NCI-H2227 (cell line): Measurements from ENCODE around the gene CSF2RB.

Experiments used
- DNase-seq: peaks from one replicate; lab custom pipeline; 2025; ENCODE audit not compliant: unreplicated experiment; lab: John Stamatoyannopoulos, UW

CSF2RB gene

DNA sequence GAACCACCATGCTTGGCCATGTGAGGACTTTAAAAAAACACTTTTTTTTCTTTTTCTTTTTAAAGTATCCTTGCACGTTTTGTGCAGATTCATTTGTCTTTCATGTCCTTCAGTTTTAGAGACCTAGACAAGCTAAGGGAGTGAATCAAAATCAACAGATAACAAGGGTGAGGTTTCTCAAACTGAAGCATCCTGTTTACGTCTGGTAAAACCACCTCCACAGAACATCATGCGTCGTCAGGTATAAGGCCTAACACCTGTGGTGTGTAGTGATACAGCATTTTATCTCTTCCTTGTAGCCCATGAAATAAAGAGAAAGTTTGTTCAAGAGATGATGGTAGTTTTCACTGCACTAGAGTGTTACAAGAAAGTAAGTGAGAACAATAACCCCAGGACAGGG is 26.3 kb upstream of the CSF2RB start:
- DNase-seq, result no peak

DNA sequence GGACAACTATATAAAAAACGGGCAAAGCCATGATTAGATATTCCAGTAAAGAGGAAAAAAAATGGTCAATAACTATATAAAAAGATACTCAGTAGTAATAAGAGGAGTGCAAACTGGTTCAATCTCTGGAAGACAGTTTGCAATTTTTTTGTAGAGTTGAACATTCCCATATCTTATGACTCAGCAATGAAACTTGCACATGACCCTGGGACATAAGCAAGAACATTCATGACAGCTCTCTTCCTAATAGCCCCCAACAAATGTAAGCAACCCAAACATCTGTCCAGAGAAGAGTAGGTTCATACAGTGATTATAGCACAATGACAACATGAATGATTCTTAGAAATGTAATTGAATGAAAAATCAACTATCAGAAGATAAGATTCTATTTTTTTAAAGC is 21.8 kb upstream of the CSF2RB start:
- no peak for DNase-seq

DNA sequence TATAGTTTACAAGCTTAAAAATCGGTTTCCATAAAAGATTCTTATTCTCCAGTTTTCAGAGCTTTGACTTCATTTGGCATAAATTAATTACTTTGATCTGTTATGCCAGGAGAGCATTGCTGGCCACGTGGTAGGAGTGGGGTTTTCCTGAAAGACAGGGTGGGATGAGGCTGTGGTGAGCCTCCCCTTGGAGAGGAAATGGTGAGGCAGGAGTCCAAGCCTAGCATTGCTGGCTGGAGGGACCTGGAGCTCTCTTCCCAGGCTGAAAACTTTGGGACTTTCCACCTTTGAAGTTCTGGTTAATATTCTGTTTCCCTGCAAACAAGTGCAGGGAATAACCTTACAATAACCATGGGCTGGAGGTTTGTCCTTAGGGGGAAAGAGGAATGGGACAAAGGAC is 21.1 kb upstream of the CSF2RB start:
- DNase-seq, result no peak

DNA sequence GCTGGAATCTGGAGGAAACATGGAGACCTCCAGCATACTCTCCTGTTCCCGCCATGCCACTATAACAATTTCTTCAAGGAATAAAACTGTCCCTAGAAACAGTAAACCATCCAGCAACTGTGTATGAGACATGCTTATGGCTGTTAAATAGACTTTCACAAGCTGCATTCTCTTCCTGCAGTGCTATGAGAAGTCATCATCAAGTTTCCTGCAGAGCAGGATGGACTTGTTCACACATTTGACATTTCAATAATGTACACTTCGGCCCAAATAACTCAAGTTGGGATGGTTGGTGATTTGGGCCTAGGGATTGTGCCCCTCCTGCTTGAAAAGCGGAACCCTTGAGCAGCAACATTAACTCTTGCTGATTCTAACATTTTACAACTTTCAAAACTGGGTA is 20.2 kb upstream of the CSF2RB start:
- no peak for DNase-seq

DNA sequence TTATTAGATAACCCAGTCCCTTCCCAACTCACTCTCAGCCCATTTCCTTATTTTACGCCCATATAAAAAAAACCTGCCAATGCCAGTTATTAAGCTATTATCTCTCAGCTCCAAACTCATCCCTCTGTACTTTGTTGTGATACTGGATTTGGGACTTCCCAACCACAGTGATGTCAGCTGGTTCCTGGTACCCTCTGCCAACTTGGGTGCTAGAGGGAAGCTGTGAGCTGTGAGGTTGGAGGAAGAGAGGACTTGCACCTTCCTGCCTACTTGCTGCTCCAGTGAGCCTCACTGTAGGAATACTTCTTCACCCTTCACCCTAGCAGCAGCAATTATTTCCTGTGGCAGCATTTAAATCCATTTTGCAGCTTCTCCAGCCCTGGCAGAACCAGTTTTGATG is 19.2 kb upstream of the CSF2RB start:
- DNase-seq, result no peak

DNA sequence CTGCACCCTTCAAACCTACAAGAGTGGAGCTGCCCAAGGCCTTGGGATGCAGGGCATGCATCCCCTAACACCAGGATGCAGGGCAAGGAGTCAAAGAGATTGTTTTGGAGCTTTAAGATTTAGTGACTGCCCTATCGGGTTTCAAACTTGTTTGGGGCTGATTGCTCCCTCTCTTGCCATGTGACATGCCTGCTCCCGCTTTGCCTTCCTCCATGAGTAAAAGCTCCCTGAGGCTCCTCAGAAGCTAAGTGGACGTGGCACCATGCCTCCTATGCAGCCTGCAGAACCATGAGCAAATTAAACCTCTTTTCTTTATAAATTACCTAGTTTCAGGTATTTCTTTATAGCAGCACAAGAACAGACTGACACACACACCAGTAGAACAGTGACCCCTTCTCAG is 15.8 kb upstream of the CSF2RB start:
- no peak for DNase-seq

DNA sequence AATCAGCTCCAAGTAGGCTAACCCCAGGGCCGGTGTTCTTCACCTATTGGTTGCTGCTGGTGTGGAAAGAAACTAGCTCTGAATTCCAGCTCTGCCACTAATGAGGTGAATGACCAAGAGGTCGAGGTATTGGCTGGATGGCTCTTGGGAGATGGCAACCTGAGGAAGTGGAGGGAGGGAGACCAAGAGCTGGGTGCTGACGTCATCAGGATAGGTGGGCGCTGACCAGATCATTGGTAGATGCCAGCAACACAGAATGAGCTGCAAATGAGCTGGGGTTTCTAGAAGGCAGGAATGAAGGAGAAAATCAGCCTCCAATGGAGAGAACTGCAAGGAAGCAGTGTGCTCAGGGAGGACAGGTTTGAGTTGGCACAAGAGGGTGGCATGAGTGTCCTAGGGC is 14.7 kb upstream of the CSF2RB start:
- DNase-seq, result no peak

DNA sequence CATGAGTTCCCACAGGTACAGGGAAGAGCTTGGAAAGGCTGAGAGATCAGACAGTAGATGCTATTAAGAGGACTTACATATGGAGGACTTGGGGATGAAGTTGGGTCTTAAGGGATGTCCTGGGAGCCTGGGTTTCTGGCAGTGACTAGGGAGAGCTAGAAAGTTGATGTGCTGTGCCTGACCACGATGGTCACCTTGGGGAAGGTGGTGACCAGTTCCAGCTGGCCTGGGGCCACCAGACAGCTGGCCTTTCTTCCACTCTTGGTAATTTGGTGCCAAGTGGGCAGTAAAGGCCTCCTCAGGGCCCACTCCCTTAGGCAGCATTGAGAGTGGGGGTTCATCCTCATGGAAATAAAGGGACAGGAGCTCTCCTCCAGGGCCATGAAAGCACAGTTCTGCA is 13.9 kb upstream of the CSF2RB start:
- no peak for DNase-seq

DNA sequence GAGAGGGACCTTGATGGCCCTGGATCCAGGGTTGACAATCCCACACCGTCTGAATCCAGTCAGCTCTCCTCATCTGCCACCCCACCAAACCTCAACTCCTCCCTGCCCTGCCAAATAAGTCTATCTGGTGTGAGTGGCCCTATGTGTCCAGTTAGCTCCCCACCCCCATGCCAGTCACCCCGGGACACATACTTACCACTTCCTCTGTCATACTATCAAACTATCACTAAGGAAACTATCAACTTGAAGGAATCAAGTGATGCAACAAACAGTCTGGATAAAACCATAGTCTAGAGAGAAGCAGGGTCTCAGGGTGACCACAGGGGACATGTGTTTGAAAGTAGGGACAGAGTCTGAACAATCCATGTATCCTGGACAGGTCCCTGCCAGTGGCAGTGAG is 13.2 kb upstream of the CSF2RB start:
- no peak for DNase-seq

DNA sequence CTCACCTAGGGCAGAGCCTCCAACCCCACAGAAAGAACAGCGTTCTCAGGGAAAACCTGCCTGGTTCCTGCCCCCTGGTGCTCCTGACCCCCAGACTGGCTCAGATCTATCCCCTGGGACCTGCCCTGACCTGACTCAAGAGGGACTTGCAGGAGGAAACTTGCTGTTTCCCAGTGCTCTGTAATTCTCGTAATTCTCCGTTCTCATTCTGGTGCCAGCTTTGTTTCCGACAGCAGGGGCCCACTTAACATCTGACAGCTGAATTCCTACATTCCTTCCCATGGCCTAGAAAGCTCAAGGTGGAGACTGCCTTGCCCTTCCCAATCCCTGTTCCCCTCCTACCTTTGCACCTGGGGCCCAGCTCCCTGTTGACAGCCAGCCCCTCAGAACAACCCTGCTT is 12.5 kb upstream of the CSF2RB start:
- DNase-seq, result no peak

DNA sequence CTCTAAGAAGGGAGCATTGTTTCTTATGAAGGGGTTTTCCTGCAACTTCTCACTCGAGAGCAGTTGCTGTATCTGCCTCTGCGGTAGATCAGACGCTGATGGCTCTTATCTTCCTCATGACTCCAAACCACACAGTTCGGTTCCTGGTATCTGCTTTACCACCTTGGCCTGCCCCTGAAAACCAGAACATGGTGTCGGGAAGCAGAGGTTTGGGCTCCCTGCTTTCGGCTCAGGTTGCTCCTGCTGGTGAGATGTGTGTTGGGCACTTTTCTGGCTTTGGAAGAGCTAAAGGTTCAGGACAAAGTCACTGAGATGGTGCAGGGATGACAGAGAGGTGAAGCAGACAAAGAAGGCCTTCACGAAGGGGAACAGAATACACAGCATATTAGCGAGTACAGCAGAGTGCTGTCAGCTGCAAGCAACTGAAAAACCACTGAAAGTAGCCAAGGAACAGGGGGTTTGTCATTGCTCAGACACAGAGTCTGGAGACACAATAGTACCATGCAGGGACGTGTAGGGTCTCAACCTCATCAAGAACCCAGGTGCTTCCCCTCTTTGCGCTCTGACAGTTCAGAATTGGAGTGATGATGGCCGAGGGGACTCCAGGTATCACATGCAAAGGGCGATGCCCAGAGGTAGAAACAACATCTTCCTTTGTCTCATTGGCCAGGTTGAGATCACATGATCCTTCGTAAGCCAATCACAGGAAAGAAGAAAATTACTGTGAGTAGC is 11.9 kb upstream of the CSF2RB start:
- DNase-seq, result no peak

DNA sequence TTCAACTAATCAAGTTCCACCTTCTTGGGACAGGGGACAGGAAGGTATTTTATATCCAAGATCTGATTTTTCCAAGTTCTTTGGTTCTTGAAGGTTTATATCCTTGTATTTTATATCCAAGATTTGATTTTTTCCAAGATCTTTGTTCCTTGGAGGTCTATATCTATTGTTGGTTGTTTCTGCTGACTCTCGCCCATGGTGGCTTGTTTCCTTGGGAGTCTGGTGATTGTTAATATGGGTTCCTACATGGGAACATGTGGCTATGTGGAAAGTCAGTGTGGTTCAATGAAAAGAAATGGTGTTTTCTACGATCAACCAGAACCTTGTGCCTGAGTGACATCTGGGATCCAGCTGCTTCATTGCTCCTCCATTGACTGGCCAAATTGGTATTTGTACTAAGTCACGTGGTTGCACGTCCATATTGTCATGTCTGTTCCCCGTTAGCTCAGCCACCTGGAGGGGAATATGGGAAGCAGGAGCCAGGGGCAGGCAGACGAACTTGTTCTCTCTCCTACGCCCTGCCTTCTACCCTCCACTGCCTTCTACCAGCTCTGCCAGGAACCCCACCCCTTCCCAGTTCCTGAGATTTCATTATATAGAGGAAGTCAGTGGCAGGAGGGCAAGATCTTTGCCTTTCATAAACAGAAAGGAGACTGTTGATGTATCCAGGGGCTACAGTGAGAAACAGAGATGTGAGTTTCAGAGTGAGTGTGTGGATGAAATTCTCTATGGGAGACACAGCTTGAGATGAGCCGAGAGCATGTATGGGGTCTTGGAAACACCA is 11.1 kb upstream of the CSF2RB start:
- DNase-seq, result no peak

DNA sequence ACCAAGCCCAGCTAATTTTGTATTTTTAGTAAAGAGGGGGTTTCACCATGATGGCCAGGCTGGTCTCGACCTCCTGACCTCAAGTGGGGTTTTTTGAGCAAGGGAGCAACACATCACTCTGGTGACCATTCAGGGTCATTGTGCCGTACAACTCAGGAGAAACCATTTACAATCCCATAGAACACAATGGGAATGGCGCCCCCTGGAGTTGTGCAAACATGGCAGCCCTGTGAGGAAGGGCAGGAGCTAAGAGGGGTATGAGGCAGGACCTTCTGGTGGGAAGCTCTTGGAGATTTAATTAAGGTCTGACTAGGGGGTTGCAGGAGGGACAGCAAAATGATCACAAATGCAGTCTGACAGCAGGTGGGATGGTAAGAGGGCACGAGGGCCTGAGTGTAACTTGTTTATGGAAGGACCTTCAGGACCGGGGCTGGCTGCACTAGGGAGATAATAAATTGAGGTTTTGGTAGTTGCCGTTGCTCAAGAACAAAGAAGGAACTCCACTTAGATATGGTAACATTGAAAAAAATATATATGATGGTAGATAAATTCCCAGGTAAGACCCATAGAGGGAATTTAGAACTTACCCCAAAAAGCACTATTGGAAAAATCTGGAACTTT is 9.1 kb upstream of the CSF2RB start:
- no peak for DNase-seq

DNA sequence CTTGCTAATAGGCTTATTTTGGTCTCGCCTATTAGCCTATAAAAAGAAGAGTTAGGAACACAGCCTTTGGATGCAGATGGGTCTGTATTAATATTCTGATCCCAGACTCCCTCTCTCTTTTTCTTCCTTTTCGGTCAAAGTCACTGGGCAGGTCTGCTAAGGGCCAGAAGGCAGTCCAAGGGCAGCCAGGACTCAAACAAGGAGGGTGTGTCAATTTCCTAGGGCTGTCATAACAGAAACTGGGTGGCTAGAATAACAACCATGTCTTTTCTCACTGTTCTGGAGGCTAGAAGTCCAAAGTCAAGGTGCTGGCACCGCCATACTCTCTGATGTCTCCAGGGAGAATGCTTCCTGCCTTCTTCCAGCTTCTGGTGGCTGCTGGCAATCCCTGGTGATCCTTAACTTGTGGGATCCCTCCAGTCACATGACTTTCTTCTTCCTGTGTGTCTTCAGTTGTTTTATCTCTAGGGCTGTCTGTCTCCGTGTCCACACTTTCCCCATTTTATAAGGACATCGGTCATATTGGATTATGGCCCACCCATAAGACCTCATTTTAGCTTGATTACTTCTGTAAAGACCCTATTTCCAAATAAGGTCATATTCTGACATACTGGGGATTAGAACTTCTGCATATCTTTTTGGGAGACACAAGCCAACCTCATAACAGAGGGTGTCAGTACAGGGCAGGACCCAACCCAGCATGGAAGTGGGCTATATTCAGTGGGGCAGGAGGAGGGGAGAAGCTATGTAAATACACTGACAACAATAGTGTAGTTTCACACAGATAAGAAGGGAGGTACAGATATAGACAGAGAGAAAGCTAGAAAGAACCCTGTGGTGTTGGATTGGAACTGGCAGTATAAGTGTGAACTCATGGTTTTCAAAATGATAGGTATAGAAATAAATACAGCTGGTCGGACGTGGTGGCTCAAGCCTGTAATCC is 5.9 kb upstream of the CSF2RB start:
- no peak for DNase-seq

DNA sequence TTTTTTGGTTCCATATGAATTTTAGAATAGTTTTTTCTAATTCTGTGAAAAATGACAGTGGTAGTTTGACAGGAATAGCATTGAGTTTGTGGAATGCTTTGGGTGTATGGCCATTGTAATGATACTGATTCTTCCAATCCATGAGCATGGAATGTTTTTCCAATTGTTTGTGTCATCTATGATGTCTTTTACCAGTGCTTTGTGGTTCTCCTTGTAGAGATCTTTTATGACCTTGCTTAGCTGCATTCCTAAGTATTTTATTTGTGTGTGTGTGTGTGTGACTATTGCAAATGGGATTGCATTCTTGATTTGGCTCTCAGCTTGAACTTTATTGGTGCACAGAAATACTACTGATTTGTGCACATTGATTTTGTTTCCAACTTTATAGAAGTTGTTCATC is 3.0 kb upstream of the CSF2RB start:
- no peak for DNase-seq

DNA sequence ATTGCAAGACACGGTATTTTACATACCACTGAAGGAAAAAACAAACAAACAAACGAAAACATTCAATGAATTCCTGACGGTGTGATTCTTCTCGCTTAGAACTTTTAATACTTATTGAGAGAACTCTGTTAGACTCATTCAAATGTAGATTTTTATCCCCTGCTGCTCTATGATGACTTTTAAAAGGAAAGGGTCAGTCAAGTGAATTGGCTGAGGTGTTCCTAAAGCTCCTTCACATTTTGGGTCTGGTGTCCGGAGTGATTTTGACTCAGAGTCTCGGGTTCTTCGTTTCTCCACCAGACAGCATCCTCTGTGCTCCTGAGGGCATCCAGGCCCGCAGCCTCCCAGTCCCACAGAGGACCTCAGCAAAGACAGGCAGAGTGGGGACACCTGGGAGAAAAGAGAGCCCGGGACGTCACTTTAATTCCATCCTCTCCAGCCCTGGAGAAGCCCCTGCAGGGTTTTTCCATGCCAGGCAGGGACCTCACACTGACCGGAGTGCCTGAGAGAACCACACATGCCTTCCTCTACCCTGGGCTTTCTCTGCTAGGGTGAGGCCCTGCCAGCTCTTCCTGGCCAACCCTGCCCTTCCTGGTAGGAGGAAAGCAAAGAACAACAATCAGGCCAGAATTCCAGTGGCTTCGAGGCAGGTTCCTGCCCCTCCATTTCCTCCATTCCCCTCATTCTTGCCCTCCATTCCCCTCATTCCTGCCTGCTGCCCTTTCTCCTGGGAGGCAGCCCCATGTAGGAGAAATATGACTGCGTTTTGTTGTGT is 1.4 kb upstream of the CSF2RB start:
- DNase-seq, result no peak

DNA sequence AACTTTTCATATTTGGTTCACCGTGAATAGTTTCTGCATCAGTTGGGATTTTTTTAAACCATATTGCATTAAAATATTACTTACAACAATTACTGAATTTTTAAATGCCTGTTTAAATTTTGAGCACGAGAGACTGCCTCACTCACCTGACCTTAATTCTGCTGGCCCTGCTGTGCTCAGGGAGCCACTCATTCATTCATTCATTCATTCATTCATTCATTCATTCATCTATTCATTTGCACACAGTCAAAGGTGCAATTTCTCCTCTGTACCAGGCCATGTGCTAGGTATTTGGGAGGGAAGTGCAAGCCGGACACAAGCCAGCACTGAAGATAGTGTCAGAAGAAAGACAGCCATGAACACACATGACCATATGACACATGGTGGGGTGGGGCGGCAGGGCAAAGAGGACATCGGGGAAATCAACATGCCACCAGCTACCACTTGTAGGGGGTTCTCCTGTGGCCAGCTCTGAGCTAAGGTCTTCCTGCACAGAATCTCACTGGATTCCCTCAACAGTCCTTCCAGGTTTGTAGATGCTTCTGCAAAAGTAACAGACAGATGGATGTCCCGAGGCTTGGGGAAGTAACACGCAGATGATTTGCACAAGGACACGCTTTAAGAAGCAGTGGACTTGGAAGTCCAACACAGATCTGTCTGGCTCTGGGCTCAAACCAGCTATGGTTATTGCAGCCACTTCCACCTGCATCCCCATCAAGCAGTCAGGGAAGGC is 568 bp upstream of the CSF2RB start:
- no peak for DNase-seq

DNA sequence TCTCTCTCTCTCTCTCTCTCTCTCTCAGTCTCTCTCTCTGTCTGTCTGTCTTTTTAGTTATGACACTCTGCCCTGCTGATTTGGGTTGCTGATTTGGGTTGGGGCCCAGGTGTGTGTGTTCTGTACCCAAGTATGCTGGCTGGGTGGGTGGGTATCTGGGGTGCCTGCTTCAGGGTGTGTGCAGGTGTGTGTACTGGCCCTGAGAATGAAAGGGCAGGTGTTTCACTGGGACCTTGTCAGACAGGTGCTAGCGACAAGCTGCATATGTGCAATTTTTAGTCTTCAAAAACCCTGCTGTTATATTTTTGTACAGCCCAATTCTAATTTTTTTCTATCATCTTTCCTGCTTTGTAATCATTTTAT is 943 bp downstream of the CSF2RB start:
- DNase-seq, result no peak

DNA sequence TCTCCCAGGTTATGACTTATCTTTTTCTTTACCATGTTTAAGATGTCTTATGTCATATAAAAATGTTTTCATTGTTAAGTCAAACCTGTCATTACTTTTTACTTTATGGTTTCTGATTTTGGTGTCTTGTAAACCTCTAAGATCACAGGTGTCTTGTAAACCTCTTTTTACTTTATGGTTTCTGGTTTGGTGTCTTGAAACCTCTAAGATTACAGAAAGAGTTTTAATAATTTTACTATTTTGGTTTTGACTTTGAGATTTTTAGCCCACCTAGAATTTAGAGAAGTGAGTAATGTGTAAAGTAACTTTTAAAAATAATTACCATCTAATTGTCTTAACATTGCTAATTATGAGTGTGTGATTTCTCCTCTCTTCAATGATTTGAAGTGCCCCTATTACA is 2.6 kb downstream of the CSF2RB start:
- DNase-seq, result no peak
